KMS-11 (cell line): Measurements from ENCODE around the gene CLINT1.
A peak's percentile ranks its signal among the peaks of the same experiment; 100 is the strongest.

Experiments used
- H2AFZ ChIP-seq: fragments of 200-600 bp; sonication (generic); 2 replicates; pipeline ENCODE4 v1.6.1; 2016; ENCODE audit warnings: antibody characterized with exemption, mixed run types, low read depth
- H3K27ac ChIP-seq: fragments of 200-600 bp; sonication (generic); 2 replicates; pipeline ENCODE4 v1.6.1; 2016; ENCODE audit warnings: mild to moderate bottlenecking, mixed run types
- H3K27me3 ChIP-seq: fragments of 200-600 bp; sonication (generic); 2 replicates; pipeline ENCODE4 v1.6.1; 2017; ENCODE audit warnings: mild to moderate bottlenecking, low read depth, mixed run types, moderate library complexity; ENCODE audit not compliant: insufficient read depth
- H3K36me3 ChIP-seq: fragments of 200-600 bp; sonication (generic); 2 replicates; pipeline ENCODE4 v1.6.1; 2017; ENCODE audit warnings: mild to moderate bottlenecking, mixed run types; ENCODE audit not compliant: insufficient read depth
- H3K4me1 ChIP-seq: fragments of 200-600 bp; sonication (generic); 2 replicates; pipeline ENCODE4 v1.6.1; 2016; ENCODE audit warnings: mild to moderate bottlenecking, low read depth, mixed run types; ENCODE audit not compliant: poor library complexity, severe bottlenecking
- H3K4me2 ChIP-seq: fragments of 200-600 bp; sonication (generic); 2 replicates; pipeline ENCODE4 v1.7.0; 2016; ENCODE audit warnings: mild to moderate bottlenecking, mixed run types
- H3K4me3 ChIP-seq: fragments of 200-600 bp; sonication (generic); IDR thresholded peaks from 2 replicates; pipeline ENCODE4 v1.6.1; 2017; ENCODE audit warnings: low read depth, low read length, mixed read lengths; ENCODE audit not compliant: insufficient read depth
- H3K79me2 ChIP-seq: fragments of 200-600 bp; sonication (generic); 2 replicates; pipeline ENCODE4 v1.6.1; 2016; ENCODE audit warnings: low read depth, mixed run types; ENCODE audit not compliant: insufficient read depth
- H3K9ac ChIP-seq: fragments of 200-600 bp; sonication (generic); 2 replicates; pipeline ENCODE4 v1.6.1; 2016; ENCODE audit warnings: mild to moderate bottlenecking, mixed run types
- H4K20me1 ChIP-seq: fragments of 200-600 bp; sonication (generic); 2 replicates; pipeline ENCODE4 v1.6.1; 2016; ENCODE audit warnings: mild to moderate bottlenecking, mixed run types; ENCODE audit not compliant: insufficient read depth
- TF ChIP-seq, protein P1 (sequence below): fragments of 200-600 bp; sonication (generic); conservative IDR thresholded peaks from 2 replicates; pipeline ENCODE4 v1.6.1; 2017; ENCODE audit warnings: low read depth, mild to moderate bottlenecking, antibody characterized with exemption, low read length, moderate library complexity, mixed read lengths

CLINT1 gene

DNA sequence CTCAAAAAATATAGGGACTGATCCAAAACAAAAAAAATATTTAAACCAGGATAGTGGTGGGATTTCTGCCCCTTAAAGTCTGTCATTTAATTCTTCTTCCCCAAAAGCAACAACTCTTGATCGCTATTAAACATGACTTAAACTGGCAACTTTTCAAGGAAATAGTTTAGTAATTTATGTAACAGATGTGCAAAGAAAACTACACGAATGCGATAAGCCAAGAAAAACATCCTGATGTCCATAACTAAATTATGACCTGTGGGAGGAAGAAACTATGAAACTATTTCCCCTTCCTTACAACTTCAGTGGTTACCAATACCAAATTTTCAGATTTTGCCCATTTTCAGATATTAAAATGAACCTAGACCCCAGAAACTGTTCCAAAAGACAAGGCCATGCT lies 31.5 kb downstream of the CLINT1 start:
- Histone ChIP-seq H3K4me1 (peaks cover 87% of the 10 kb centered on the region), H3K27ac (peak overlapping the region; percentile 66; the same call in 1 of the 2 replicates), H3K36me3 (no peaks in the 10 kb centered on the region), H3K4me2 (peak overlapping the region; percentile 21; the same call in 1 of the 2 replicates), H2AFZ (no peak overlapping the region), H3K4me3 (no peak overlapping the region), H3K27me3 (no peaks in the 10 kb centered on the region), H3K9ac (no peak overlapping the region), H3K79me2 (peaks cover 75% of the 10 kb centered on the region), H4K20me1 (peaks cover 3% of the 10 kb centered on the region; the same call in 1 of the 2 replicates)
- TF ChIP-seq, protein P1, sequence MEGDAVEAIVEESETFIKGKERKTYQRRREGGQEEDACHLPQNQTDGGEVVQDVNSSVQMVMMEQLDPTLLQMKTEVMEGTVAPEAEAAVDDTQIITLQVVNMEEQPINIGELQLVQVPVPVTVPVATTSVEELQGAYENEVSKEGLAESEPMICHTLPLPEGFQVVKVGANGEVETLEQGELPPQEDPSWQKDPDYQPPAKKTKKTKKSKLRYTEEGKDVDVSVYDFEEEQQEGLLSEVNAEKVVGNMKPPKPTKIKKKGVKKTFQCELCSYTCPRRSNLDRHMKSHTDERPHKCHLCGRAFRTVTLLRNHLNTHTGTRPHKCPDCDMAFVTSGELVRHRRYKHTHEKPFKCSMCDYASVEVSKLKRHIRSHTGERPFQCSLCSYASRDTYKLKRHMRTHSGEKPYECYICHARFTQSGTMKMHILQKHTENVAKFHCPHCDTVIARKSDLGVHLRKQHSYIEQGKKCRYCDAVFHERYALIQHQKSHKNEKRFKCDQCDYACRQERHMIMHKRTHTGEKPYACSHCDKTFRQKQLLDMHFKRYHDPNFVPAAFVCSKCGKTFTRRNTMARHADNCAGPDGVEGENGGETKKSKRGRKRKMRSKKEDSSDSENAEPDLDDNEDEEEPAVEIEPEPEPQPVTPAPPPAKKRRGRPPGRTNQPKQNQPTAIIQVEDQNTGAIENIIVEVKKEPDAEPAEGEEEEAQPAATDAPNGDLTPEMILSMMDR: no peak

DNA sequence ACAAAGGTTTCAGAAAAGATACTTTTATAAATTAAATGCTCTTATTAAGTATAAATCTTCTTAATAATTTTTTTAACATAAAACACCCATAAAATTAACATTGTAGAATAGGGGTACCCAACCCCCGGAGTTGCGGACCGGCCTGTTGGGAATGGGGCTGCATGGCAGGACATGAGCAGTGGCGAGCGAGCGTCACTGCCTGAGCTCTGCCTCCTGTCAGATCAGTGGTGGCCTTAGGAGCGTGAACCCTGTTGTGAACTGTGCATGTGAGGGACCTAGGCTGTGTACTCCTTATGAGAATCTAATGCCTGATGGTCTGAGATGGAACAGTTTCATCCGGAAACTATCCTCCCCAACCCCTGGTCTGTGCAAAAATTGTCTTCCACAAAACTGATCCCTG lies 35.3 kb downstream of the CLINT1 start:
- Histone ChIP-seq H3K79me2 (peaks cover 93% of the 10 kb centered on the region), H2AFZ (no peak overlapping the region), H3K4me2 (no peak overlapping the region), H3K36me3 (no peaks in the 10 kb centered on the region), H4K20me1 (peaks cover 3% of the 10 kb centered on the region; the same call in 1 of the 2 replicates), H3K4me3 (no peak overlapping the region), H3K27me3 (no peaks in the 10 kb centered on the region), H3K27ac (no peak overlapping the region), H3K4me1 (peaks cover 86% of the 10 kb centered on the region), H3K9ac (no peak overlapping the region)
- TF ChIP-seq, protein P1: no peak

DNA sequence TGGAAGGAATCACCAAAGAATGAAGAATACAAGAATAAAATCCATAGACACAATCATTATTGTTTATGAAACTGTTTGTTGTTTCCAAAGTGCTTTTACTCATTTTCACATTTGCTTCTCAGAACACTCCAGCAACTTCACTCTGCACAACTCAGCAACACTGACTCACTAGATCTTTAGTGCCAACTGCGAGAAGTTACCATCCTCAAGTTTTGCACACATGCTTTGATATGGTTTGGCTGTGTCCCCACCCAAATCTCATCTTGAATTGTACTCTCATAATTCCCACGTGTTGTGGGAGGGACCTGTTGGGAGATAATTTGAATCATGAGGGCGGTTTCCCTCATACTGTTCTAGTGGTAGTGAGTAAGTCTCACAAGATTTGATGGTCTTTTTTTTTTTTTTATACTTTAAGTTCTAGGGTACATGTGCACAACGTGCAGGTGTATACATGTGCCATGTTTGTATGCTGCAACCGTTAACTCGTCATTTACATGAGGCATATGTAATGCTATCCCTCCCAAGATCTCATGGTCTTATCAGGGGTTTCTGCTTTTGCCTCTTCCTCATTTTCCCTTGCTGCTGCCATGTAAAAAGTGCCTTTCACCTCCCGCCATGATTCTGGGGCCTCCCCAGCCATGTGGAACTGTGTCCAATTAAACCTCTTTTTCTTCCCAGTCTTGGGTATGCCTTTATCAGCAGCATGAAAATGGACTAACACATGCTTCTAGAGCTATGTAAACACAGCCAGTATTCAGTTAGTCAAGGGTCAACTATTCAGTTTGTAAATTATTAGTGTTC lies 36.9 kb downstream of the CLINT1 start:
- Histone ChIP-seq H3K4me1 (peaks cover 78% of the 10 kb centered on the region), H2AFZ (no peak overlapping the region), H4K20me1 (peaks cover 3% of the 10 kb centered on the region; the same call in 1 of the 2 replicates), H3K79me2 (peaks cover 97% of the 10 kb centered on the region), H3K36me3 (no peaks in the 10 kb centered on the region), H3K9ac (no peak overlapping the region), H3K27ac (no peak overlapping the region; the same call in 1 of the 2 replicates), H3K4me2 (no peak overlapping the region), H3K27me3 (no peaks in the 10 kb centered on the region), H3K4me3 (no peak overlapping the region)
- TF ChIP-seq, protein P1: no peak

DNA sequence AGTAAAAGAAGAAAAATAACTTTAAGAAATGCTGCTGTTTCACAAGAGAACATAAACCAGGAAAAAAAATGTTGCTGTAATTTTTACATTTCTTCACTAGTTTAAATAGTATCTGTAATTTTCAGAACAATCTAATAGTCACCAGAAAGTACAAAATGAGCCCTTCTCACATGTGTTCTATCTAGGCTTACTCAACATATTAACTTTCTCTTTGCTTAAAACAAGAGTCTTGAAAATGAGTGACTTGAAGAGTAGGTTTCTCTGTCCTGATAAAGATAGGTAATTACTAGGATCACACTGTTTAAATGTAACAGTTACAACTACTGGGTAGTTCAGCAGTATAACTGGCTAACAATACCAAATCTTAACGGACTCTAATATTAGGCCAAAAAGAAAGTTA lies 37.5 kb downstream of the CLINT1 start:
- Histone ChIP-seq H3K27ac (no peak overlapping the region; the same call in 1 of the 2 replicates), H4K20me1 (peaks cover 3% of the 10 kb centered on the region; the same call in 1 of the 2 replicates)
- TF ChIP-seq, protein P1: no peak

More for the DNA sequence above, 37.5 kb downstream of the CLINT1 start:
- no peak overlapping the region for H3K9ac ChIP-seq
- peaks cover 91% of the 10 kb centered on the region for H3K79me2 ChIP-seq
- H3K4me3 ChIP-seq: no peak overlapping the region
- no peaks in the 10 kb centered on the region for H3K27me3 ChIP-seq
- peak overlapping the region; percentile 39; the same call in 1 of the 2 replicates for H3K4me2 ChIP-seq
- peaks cover 76% of the 10 kb centered on the region for H3K4me1 ChIP-seq
- no peaks in the 10 kb centered on the region for H3K36me3 ChIP-seq
- H2AFZ ChIP-seq: no peak overlapping the region
